H9 (cell line): ENCODE results near the gene TKFC. TPM values are rescaled to one million over a fixed set of nuclear protein-coding genes. Genes with fewer than 3 reads are reported as not detected.

Source experiments
- DNase-seq: peaks from one replicate; pipeline ENCODE4 v3.0.0-alpha.2; 2017
- H2AFZ ChIP-seq: one replicate; pipeline ENCODE4 v1.6.1; 2013; ENCODE audit warnings: mild to moderate bottlenecking, low read length, control low read depth, moderate library complexity
- H2AK5ac ChIP-seq: 2 replicates; pipeline ENCODE4 v1.6.1; 2013; ENCODE audit warnings: low read length, control low read depth, mixed read lengths; ENCODE audit not compliant: insufficient read length
- H2BK120ac ChIP-seq: one replicate; pipeline ENCODE4 v1.6.1; 2013; ENCODE audit warnings: low read depth, mild to moderate bottlenecking, low read length, control low read depth, inconsistent platforms; ENCODE audit not compliant: poor library complexity, severe bottlenecking
- H2BK12ac ChIP-seq: 2 replicates; pipeline ENCODE4 v1.6.1; 2013; ENCODE audit warnings: low read length, control low read depth, mixed read lengths, low read depth; ENCODE audit not compliant: insufficient read length
- H2BK15ac ChIP-seq: 2 replicates; pipeline ENCODE4 v1.6.1; 2013; ENCODE audit warnings: low read depth, low read length, control low read depth
- H2BK20ac ChIP-seq: one replicate; pipeline ENCODE4 v1.6.1; 2013; ENCODE audit warnings: low read depth, mild to moderate bottlenecking, low read length, control low read depth, inconsistent platforms; ENCODE audit not compliant: poor library complexity, severe bottlenecking
- H2BK5ac ChIP-seq: 2 replicates; pipeline ENCODE4 v1.6.1; 2013; ENCODE audit warnings: low read length, control low read depth, mixed read lengths; ENCODE audit not compliant: insufficient read length
- H3K14ac ChIP-seq: 2 replicates; pipeline ENCODE4 v1.6.1; 2013; ENCODE audit warnings: low read length, control low read depth; ENCODE audit not compliant: insufficient read depth
- H3K18ac ChIP-seq: 2 replicates; pipeline ENCODE4 v1.6.1; 2013; ENCODE audit warnings: low read depth, mild to moderate bottlenecking, mixed read lengths, low read length, control low read depth; ENCODE audit not compliant: insufficient read length
- H3K23ac ChIP-seq: 2 replicates; pipeline ENCODE4 v1.6.1; 2013; ENCODE audit warnings: low read length, control low read depth, mixed read lengths, low read depth; ENCODE audit not compliant: insufficient read length
- H3K23me2 ChIP-seq: 2 replicates; pipeline ENCODE4 v1.6.1; 2013; ENCODE audit warnings: low read depth, mild to moderate bottlenecking, mixed read lengths, low read length, control low read depth; ENCODE audit not compliant: insufficient read length, poor library complexity, severe bottlenecking
- H3K27ac ChIP-seq: 2 replicates; pipeline ENCODE4 v1.5.1; 2013; ENCODE audit warnings: low read length, control low read depth, mixed read lengths, low read depth; ENCODE audit not compliant: insufficient read length
- H3K27me3 ChIP-seq: 2 replicates; pipeline ENCODE4 v1.6.1; 2013; ENCODE audit warnings: low read length, control low read depth, inconsistent platforms; ENCODE audit not compliant: insufficient read depth
- H3K4ac ChIP-seq: 2 replicates; pipeline ENCODE4 v1.6.1; 2013; ENCODE audit warnings: low read depth, mild to moderate bottlenecking, control low read depth, inconsistent platforms, low read length, moderate library complexity
- H3K4me1 ChIP-seq: 2 replicates; pipeline ENCODE4 v1.6.1; 2013; ENCODE audit warnings: low read length, control low read depth, inconsistent platforms; ENCODE audit not compliant: insufficient read depth
- H3K4me2 ChIP-seq: 2 replicates; pipeline ENCODE4 v1.6.1; 2013; ENCODE audit warnings: low read length, control low read depth, mixed read lengths; ENCODE audit not compliant: insufficient read length, insufficient read depth
- H3K56ac ChIP-seq: 2 replicates; pipeline ENCODE4 v1.6.1; 2013; ENCODE audit warnings: low read depth, mild to moderate bottlenecking, mixed read lengths, low read length, control low read depth; ENCODE audit not compliant: insufficient read length
- H3K79me1 ChIP-seq: 2 replicates; pipeline ENCODE4 v1.6.1; 2013; ENCODE audit warnings: low read depth, mild to moderate bottlenecking, moderate library complexity, low read length, control low read depth, inconsistent platforms; ENCODE audit not compliant: insufficient read depth, poor library complexity, severe bottlenecking
- H3K79me2 ChIP-seq: 2 replicates; pipeline ENCODE4 v1.6.1; 2013; ENCODE audit warnings: low read length, control low read depth, inconsistent platforms; ENCODE audit not compliant: insufficient read depth
- H3K9ac ChIP-seq: 2 replicates; pipeline ENCODE4 v1.6.1; 2013; ENCODE audit warnings: low read length, control low read depth, mixed read lengths; ENCODE audit not compliant: insufficient read length; ENCODE audit errors: extremely low read depth
- H3K9me3 ChIP-seq: one replicate; pipeline ENCODE4 v1.6.1; 2013; ENCODE audit warnings: low read depth, low read length, inconsistent platforms; ENCODE audit not compliant: control insufficient read depth
- H3T11ph ChIP-seq: one replicate; pipeline ENCODE4 v1.6.1; 2013; ENCODE audit warnings: mild to moderate bottlenecking, low read length, control low read depth, inconsistent platforms
- H4K20me1 ChIP-seq: one replicate; pipeline ENCODE4 v1.6.1; 2013; ENCODE audit not compliant: control insufficient read depth, insufficient read length, insufficient read depth
- H4K5ac ChIP-seq: 2 replicates; pipeline ENCODE4 v1.6.1; 2013; ENCODE audit warnings: low read depth, mild to moderate bottlenecking, mixed read lengths, low read length, control low read depth; ENCODE audit not compliant: insufficient read length
- H4K8ac ChIP-seq: replicated peaks from 2 replicates; pipeline ENCODE4 v1.6.1; 2013; ENCODE audit warnings: low read length, control low read depth, mixed read lengths, low read depth; ENCODE audit not compliant: insufficient read length
- H4K91ac ChIP-seq: 2 replicates; pipeline ENCODE4 v1.6.1; 2013; ENCODE audit warnings: low read depth, mild to moderate bottlenecking, moderate library complexity, mixed read lengths, low read length, control low read depth; ENCODE audit not compliant: insufficient read length
- H3K27ac Mint-ChIP-seq, 3 experiments: 2 replicates in 2 of 3; 3 replicates in 1 of 3; pipeline ENCODE4 v1.8.0; 2020 to 2021; ENCODE audit warnings: mixed read lengths in 3 of 3, mild to moderate bottlenecking in 1 of 3, moderate library complexity in 1 of 3
- H3K27me3 Mint-ChIP-seq: 2 replicates; pipeline ENCODE4 v1.8.0; 2021; ENCODE audit warnings: low read depth, mild to moderate bottlenecking, moderate library complexity, mixed read lengths
- H3K36me3 Mint-ChIP-seq, 3 experiments: 2 replicates in 2 of 3; 3 replicates in 1 of 3; pipeline ENCODE4 v1.8.0; 2020 to 2021; ENCODE audit warnings: low read depth in 3 of 3, mixed read lengths in 3 of 3; ENCODE audit not compliant: insufficient read depth in 1 of 3
- H3K4me1 Mint-ChIP-seq, 2 experiments: 2 replicates each; pipeline ENCODE4 v1.8.0; 2020; ENCODE audit warnings: mixed read lengths in 2 of 2
- H3K4me3 Mint-ChIP-seq, 2 experiments: 2 replicates in 1 of 2; 3 replicates in 1 of 2; pipeline ENCODE4 v1.8.0; 2020 to 2021; ENCODE audit warnings: mild to moderate bottlenecking in 2 of 2, mixed read lengths in 2 of 2, moderate library complexity in 1 of 2
- H3K9me3 Mint-ChIP-seq, 2 experiments: 2 replicates in 1 of 2; 3 replicates in 1 of 2; pipeline ENCODE4 v1.8.0; 2020; ENCODE audit warnings: mild to moderate bottlenecking in 2 of 2, mixed read lengths in 2 of 2, moderate library complexity in 1 of 2
- WGBS: extraction: QIAGEN DNeasy Blood & Tissue Kit; methylation state at CpG from one replicate; pipeline ENCODE4 v1.1.7; 2013; ENCODE audit warnings: missing lambda C conversion rate, low lambda C conversion rate, mixed read lengths; ENCODE audit not compliant: insufficient read length; ENCODE audit errors: extremely low coverage; 5-methylcytosine and 5-hydroxymethylcytosine counted together
- total RNA-seq: library from RNA; stranded (reverse); gene quantifications from 2 replicates; pipeline ENCODE4 v1.2.1, GENCODE V29; 2021
- TF ChIP-seq, protein P1 (sequence below): fragments of 200-600 bp; sonication (generic); conservative IDR thresholded peaks from 3 replicates; pipeline ENCODE4 v1.8.0; 2021; ENCODE audit warnings: antibody characterized with exemption, mild to moderate bottlenecking

TKFC gene
- total RNA-seq, 1 experiment from 2014 or later = 59.0 TPM

DNA sequence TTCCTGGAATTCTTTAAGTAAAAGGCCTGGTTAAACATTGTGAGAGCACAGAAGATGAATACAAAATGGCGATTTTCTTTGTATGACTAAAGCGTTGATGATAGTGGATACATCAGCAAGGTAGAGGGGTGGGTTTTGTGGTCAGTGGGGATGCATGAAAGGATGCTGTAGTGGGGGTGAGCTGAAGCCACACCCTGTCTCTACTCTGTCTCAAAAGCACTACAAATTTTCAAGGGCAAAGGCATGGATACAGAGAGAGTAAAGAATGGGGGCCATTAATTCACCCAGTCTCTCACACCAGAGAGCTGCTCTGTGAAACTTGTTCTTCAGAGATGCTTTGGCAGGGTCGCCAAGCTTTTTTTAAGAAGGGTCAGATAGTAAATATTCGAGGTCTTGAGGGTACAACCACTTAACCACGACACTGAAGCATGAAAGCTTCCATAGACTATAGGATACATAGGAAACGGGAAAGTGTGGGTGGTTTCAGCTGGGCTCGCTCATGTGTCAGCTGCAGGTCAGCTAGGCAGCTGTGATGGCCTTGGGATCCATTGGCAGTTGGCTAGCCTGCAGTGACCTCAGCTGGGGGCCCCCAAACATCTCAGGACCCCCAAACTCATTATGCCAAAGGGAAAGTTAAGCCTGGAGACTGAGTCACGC lies 37.4 kb downstream of the TKFC start:
- no peaks in the 10 kb centered on the region for H3K27me3 Mint-ChIP-seq
- Histone ChIP-seq H3K4ac (no peak overlapping the region), H3K79me2 (no peaks in the 10 kb centered on the region), H3K4me1 (no peaks in the 10 kb centered on the region), H3K27me3 (no peaks in the 10 kb centered on the region), H3K9me3 (peaks cover 15% of the 10 kb centered on the region), H2AK5ac (no peak overlapping the region), H3T11ph (no peak overlapping the region), H4K91ac (no peak overlapping the region), H3K56ac (no peak overlapping the region), H4K8ac (no peak overlapping the region), H3K14ac (no peak overlapping the region), H2AFZ (no peak overlapping the region), H3K9ac (no peak overlapping the region), H2BK20ac (no peak overlapping the region), H3K27ac (no peak overlapping the region), H2BK5ac (no peak overlapping the region), H4K20me1 (no peaks in the 10 kb centered on the region), H2BK12ac (no peak overlapping the region), H2BK120ac (no peak overlapping the region), H2BK15ac (no peak overlapping the region), H3K23me2 (no peaks in the 10 kb centered on the region), H3K18ac (no peak overlapping the region), H4K5ac (no peak overlapping the region), H3K4me2 (no peak overlapping the region), H3K79me1 (no peaks in the 10 kb centered on the region), H3K23ac (no peak overlapping the region)
- H3K4me1 Mint-ChIP-seq = no peaks in the 10 kb centered on the region
- no peak overlapping the region; a peak in 1 of 7 replicates for H3K27ac Mint-ChIP-seq
- TF ChIP-seq, protein P1, sequence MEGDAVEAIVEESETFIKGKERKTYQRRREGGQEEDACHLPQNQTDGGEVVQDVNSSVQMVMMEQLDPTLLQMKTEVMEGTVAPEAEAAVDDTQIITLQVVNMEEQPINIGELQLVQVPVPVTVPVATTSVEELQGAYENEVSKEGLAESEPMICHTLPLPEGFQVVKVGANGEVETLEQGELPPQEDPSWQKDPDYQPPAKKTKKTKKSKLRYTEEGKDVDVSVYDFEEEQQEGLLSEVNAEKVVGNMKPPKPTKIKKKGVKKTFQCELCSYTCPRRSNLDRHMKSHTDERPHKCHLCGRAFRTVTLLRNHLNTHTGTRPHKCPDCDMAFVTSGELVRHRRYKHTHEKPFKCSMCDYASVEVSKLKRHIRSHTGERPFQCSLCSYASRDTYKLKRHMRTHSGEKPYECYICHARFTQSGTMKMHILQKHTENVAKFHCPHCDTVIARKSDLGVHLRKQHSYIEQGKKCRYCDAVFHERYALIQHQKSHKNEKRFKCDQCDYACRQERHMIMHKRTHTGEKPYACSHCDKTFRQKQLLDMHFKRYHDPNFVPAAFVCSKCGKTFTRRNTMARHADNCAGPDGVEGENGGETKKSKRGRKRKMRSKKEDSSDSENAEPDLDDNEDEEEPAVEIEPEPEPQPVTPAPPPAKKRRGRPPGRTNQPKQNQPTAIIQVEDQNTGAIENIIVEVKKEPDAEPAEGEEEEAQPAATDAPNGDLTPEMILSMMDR = no peak
- no CpG with 5 or more reads among the region's 8 CpGs for WGBS
- H3K36me3 Mint-ChIP-seq = peaks cover 72 to 92% (median 91%) of the 10 kb centered on the region in 3 experiments
- peaks cover 33 to 38% of the 10 kb centered on the region in 2 experiments for H3K9me3 Mint-ChIP-seq
- DNase-seq = no peak
- no peak overlapping the region for H3K4me3 Mint-ChIP-seq
